ENCODE results near the gene MFN2.

The MFN2 gene

DNA sequence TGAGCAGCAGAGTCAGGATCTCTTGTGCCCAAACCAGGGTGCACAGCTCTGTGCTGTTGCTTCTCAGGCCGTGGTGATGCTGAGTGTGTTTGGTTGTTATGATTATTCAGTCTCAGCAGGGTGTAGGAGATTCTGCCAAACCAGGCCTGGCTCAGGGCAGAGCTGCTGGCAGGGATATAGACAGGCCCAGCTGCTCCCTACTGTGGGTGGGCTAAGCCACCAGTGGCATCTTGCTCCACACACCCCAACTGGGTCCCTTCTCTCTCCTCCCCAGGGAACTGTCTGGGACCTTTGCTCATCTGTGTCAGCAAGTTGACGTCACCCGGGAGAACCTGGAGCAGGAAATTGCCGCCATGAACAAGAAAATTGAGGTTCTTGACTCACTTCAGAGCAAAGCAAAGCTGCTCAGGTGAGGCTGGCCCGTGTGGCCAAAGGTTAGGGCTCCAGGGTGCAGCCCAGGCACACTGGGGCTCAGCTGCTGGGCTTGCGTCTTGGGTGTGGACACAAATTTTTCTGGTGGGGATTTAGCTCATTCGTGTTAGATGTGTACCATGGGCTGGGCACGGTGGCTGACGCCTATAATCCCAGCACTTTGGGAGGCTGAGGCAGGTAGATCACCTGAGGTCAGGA, 29.2 kb downstream of the MFN2 start:
- peaks cover 68% of the 10 kb centered on the region for H3K36me3 ChIP-seq (ENCODE audit: insufficient read depth, low read length)
- no peak overlapping the region for H2AFZ ChIP-seq (ENCODE audit: low read depth, low read length)
- H3K4me1 ChIP-seq (ENCODE audit: insufficient read depth, low read length) = peaks cover 13% of the 10 kb centered on the region
- no peak overlapping the region for H3K4me3 ChIP-seq (ENCODE audit: low read length)
- no peaks in the 10 kb centered on the region for H3K27me3 ChIP-seq (ENCODE audit: insufficient read depth, low read length)
- no peaks in the 10 kb centered on the region for H3K9me3 ChIP-seq (ENCODE audit: low read length)

GRCh38 chr1:12010746-12011570, 30.7 kb downstream of the MFN2 start:
- no peaks in the 10 kb centered on the region for H3K9me3 ChIP-seq (ENCODE audit: low read length)
- no peak overlapping the region for H2AFZ ChIP-seq (ENCODE audit: low read depth, low read length)
- peaks cover 13% of the 10 kb centered on the region for H3K4me1 ChIP-seq (ENCODE audit: insufficient read depth, low read length)
- no peak overlapping the region for H3K4me3 ChIP-seq (ENCODE audit: low read length)
- H3K36me3 ChIP-seq (ENCODE audit: insufficient read depth, low read length) = peaks cover 53% of the 10 kb centered on the region
- no peaks in the 10 kb centered on the region for H3K27me3 ChIP-seq (ENCODE audit: insufficient read depth, low read length)

DNA sequence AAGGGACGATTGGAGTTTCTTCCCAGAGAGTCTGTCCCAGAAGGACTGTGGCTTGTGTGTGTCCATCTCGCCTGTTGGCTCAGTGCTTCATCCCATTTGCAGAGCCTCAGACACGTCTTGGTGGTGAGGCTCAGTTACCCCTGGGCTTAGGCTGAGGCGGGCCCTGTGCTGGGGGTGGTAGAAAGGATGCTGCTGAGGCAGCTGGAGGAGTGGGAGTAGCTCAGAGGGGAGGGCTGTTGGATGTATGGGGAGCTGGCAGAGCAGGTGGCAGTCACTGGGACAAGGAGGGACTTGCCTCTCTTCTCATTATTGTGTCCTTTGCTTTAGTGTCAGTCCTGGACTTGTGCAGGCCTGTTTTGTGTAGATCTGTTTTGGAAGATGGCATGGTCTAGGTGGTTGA, 31.8 kb downstream of the MFN2 start:
- no peaks in the 10 kb centered on the region for H3K9me3 ChIP-seq (ENCODE audit: low read length)
- H3K36me3 ChIP-seq (ENCODE audit: insufficient read depth, low read length) = peaks cover 43% of the 10 kb centered on the region
- peaks cover 3% of the 10 kb centered on the region for H3K4me1 ChIP-seq (ENCODE audit: insufficient read depth, low read length)
- no peak overlapping the region for H2AFZ ChIP-seq (ENCODE audit: low read depth, low read length)
- no peaks in the 10 kb centered on the region for H3K27me3 ChIP-seq (ENCODE audit: insufficient read depth, low read length)
- no peak overlapping the region for H3K4me3 ChIP-seq (ENCODE audit: low read length)

DNA sequence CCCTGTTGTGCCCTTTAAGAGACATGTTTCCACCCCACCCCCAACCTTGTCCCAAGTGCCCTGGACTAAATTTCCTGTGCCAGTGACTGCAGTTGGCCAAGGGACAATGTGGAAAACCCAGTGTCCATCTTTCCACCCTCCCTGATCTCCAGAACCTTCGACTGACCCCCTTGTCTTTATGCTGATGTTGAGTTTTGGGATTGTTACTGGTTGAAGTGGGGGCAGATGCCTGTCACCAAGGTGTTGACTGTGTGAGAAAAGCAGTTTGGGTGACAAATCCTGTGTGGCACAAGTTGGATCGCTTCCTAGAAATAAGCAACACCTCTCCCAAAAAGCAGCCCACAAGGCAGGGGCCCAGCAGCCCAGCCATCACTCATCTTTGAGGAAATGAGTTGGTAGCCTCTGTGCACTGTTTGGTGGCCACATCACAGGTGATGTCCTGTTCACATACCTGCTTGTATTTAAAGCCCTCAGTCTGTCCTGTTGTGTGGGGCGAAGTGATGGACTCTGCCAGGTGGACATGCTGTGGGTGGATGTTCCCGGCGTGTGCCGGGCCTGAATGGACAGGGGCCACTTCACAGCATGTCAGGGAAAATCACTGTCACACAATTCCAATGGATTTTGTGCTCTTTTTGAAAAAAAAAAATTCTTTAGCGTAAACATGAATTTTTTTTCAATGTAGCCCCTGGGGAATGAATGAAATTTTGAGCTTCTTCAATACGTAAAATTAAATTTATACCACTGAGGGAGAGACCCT, 32.5 kb downstream of the MFN2 start:
- no peaks in the 10 kb centered on the region for H3K9me3 ChIP-seq (ENCODE audit: low read length)
- H3K4me3 ChIP-seq (ENCODE audit: low read length) = no peak overlapping the region
- H2AFZ ChIP-seq (ENCODE audit: low read depth, low read length) = no peak overlapping the region
- H3K27me3 ChIP-seq (ENCODE audit: insufficient read depth, low read length) = no peaks in the 10 kb centered on the region
- H3K36me3 ChIP-seq (ENCODE audit: insufficient read depth, low read length) = peaks cover 37% of the 10 kb centered on the region
- no peaks in the 10 kb centered on the region for H3K4me1 ChIP-seq (ENCODE audit: insufficient read depth, low read length)

GRCh38 chr1:12014141-12014991, 34.1 kb downstream of the MFN2 start:
- peaks cover 32% of the 10 kb centered on the region for H3K36me3 ChIP-seq (ENCODE audit: insufficient read depth, low read length)
- H3K4me3 ChIP-seq (ENCODE audit: low read length) = no peak overlapping the region
- no peaks in the 10 kb centered on the region for H3K9me3 ChIP-seq (ENCODE audit: low read length)
- H3K4me1 ChIP-seq (ENCODE audit: insufficient read depth, low read length) = no peaks in the 10 kb centered on the region
- no peaks in the 10 kb centered on the region for H3K27me3 ChIP-seq (ENCODE audit: insufficient read depth, low read length)
- no peak overlapping the region for H2AFZ ChIP-seq (ENCODE audit: low read depth, low read length)

- Histone ChIP-seq H3K27me3 (ENCODE audit: insufficient read depth, low read length) (no peaks in the 10 kb centered on the region), H3K36me3 (ENCODE audit: insufficient read depth, low read length) (peaks cover 25% of the 10 kb centered on the region), H3K4me1 (ENCODE audit: insufficient read depth, low read length) (peaks cover 2% of the 10 kb centered on the region), H2AFZ (ENCODE audit: low read depth, low read length) (no peak overlapping the region), H3K4me3 (ENCODE audit: low read length) (no peak overlapping the region), H3K9me3 (ENCODE audit: low read length) (no peaks in the 10 kb centered on the region)
Observed at GRCh38 chr1:12015001-12015491, 34.8 kb downstream of the MFN2 start.

DNA sequence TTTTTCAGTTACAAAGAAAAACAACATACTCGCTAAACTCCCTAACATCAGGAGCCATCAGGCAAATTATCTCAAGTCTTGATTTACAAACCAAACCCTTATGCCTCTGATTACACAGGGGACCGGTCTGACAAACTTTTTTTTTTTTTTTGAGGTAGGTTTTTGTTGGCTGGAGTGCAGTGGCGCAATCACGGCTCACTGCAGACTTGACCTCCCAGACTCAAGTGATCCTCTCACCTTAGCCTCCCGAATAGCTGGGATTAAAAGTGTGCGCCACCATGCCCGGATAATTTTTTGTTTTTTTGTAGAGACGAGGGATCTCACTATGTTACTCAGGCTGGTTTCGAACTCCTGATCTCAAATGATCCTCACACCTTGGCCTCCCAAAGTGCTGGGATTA, 35.3 kb downstream of the MFN2 start:
- peaks cover 20% of the 10 kb centered on the region for H3K36me3 ChIP-seq (ENCODE audit: insufficient read depth, low read length)
- H3K4me1 ChIP-seq (ENCODE audit: insufficient read depth, low read length) = peaks cover 5% of the 10 kb centered on the region
- no peak overlapping the region for H2AFZ ChIP-seq (ENCODE audit: low read depth, low read length)
- H3K9me3 ChIP-seq (ENCODE audit: low read length) = no peaks in the 10 kb centered on the region
- no peak overlapping the region for H3K4me3 ChIP-seq (ENCODE audit: low read length)
- no peaks in the 10 kb centered on the region for H3K27me3 ChIP-seq (ENCODE audit: insufficient read depth, low read length)

- H3K4me3 ChIP-seq (ENCODE audit: low read length) = no peak overlapping the region
- peaks cover 14% of the 10 kb centered on the region for H3K36me3 ChIP-seq (ENCODE audit: insufficient read depth, low read length)
- H3K9me3 ChIP-seq (ENCODE audit: low read length) = no peaks in the 10 kb centered on the region
- peaks cover 5% of the 10 kb centered on the region for H3K4me1 ChIP-seq (ENCODE audit: insufficient read depth, low read length)
- H2AFZ ChIP-seq (ENCODE audit: low read depth, low read length) = no peak overlapping the region
- H3K27me3 ChIP-seq (ENCODE audit: insufficient read depth, low read length) = no peaks in the 10 kb centered on the region
Observed at GRCh38 chr1:12016182-12016581, 35.9 kb downstream of the MFN2 start.

GRCh38 chr1:12019858-12020509, 39.7 kb downstream of the MFN2 start:
- H3K4me1 ChIP-seq (ENCODE audit: insufficient read depth, low read length) = peaks cover 5% of the 10 kb centered on the region
- peak overlapping the region; percentile 80 for H2AFZ ChIP-seq (ENCODE audit: low read depth, low read length)
- peak overlapping the region; percentile 88 for H3K4me3 ChIP-seq (ENCODE audit: low read length)
- H3K36me3 ChIP-seq (ENCODE audit: insufficient read depth, low read length) = peaks cover 21% of the 10 kb centered on the region
- H3K9me3 ChIP-seq (ENCODE audit: low read length) = no peaks in the 10 kb centered on the region
- no peaks in the 10 kb centered on the region for H3K27me3 ChIP-seq (ENCODE audit: insufficient read depth, low read length)

DNA sequence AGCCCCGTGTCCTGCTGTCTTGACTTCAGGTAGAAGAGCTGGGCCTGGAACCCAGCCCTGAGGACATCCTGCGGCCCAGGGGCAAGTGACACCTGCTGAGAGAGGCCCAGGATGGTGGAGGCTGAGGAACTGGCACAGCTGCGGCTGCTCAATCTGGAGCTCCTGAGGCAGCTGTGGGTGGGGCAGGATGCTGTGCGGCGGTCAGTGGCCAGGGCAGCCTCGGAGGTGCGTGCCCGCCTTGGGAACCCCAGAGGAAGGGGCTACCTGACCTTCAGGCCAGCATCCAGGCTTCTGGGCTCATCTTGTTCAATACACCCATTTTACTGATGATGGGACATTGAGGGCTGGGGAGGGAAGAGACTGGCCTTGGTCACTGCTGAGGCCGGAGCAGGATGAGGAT, 41.4 kb downstream of the MFN2 start:
- H3K27me3 ChIP-seq (ENCODE audit: insufficient read depth, low read length) = no peaks in the 10 kb centered on the region
- H3K9me3 ChIP-seq (ENCODE audit: low read length) = no peaks in the 10 kb centered on the region
- H3K4me3 ChIP-seq (ENCODE audit: low read length) = no peak overlapping the region
- H3K36me3 ChIP-seq (ENCODE audit: insufficient read depth, low read length) = peaks cover 29% of the 10 kb centered on the region
- H2AFZ ChIP-seq (ENCODE audit: low read depth, low read length) = no peak overlapping the region
- peaks cover 5% of the 10 kb centered on the region for H3K4me1 ChIP-seq (ENCODE audit: insufficient read depth, low read length)

DNA sequence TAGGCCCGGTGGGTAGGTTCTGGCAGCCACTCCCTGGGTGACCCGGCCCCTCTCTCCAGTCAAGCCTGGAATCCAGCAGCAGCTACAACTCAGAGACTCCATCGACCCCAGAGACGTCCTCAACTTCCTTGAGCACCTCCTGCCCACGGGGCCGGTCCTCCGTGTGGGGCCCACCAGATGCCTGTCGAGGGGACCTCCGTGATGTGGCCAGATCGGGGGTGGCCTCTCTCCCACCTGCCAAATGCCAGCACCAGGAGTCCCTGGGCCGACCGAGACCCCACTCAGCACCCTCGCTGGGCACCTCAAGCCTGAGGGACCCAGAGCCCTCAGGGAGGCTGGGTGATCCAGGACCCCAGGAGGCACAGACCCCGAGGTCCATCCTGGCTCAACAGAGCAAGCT, 41.8 kb downstream of the MFN2 start:
- Histone ChIP-seq H3K36me3 (ENCODE audit: insufficient read depth, low read length) (peaks cover 31% of the 10 kb centered on the region), H3K4me1 (ENCODE audit: insufficient read depth, low read length) (peaks cover 5% of the 10 kb centered on the region), H2AFZ (ENCODE audit: low read depth, low read length) (no peak overlapping the region), H3K9me3 (ENCODE audit: low read length) (no peaks in the 10 kb centered on the region), H3K4me3 (ENCODE audit: low read length) (no peak overlapping the region), H3K27me3 (ENCODE audit: insufficient read depth, low read length) (no peaks in the 10 kb centered on the region)

DNA sequence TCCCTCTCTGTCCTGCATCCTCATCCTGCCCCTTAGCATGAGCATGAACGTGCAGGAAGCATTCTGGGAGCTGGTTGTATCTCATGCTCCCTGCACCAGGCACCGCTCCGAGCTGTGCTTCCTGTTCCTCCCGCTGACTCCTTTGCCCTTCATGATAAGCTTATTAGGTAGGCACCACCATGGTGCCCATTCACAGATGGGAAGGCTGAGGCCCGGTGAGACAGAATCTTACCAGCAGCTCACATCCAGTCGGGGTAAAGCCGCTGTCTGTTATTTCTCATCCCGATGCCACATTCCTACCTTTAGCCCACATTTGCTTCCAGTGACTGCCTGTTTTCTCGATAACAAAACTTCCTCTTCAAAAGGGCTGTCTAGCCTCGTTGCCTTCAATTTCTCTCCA, 46.3 kb downstream of the MFN2 start:
- Histone ChIP-seq H3K36me3 (ENCODE audit: insufficient read depth, low read length) (peaks cover 58% of the 10 kb centered on the region), H3K4me3 (ENCODE audit: low read length) (no peak overlapping the region), H3K4me1 (ENCODE audit: insufficient read depth, low read length) (no peaks in the 10 kb centered on the region)

More for the DNA sequence above, 46.3 kb downstream of the MFN2 start:
- no peak overlapping the region for H2AFZ ChIP-seq (ENCODE audit: low read depth, low read length)
- H3K9me3 ChIP-seq (ENCODE audit: low read length) = no peaks in the 10 kb centered on the region
- H3K27me3 ChIP-seq (ENCODE audit: insufficient read depth, low read length) = no peaks in the 10 kb centered on the region

All from neuron (in vitro differentiated cells).